ENCODE measurements around the gene SPRYD7. TPM values are rescaled to one million over a fixed set of nuclear protein-coding genes. Genes with fewer than 3 reads are reported as not detected.
A peak's percentile ranks its signal among the peaks of the same experiment; 100 is the strongest.
"Not testable (repeated sequence)": the region's sequence is repeated elsewhere in the genome, so short reads cannot be mapped to it uniquely, and the experiment has no call there.

SPRYD7 gene
- total RNA-seq, 2 donors from 2014 or later = 5.2 to 8.0 TPM

DNA sequence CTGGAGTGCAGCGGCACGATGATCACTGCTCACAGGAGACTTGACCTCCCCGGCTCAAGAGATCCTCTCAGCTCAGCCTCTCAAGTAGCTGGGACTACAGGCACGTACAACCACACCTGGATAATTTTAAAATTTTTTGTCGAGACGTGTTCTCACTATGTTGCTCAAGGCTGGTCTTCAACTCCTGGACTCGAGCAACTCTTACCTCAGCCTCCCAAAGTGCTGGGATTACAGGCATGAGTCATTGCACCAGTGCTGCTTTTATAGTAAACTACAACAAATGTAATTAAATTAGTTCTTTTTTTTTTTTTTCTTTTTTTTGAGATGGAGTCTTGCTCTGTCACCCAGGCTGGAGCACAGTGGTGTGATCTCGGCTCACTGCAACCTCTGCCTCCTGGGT, 18.0 kb downstream of the SPRYD7 start:
- not testable (repeated sequence) for H3K4me3 Mint-ChIP-seq; ATAC-seq; H3K27me3 Mint-ChIP-seq; H3K27ac Mint-ChIP-seq; DNase-seq (ENCODE audit: low spot score); H3K9me3 Mint-ChIP-seq; H3K4me1 Mint-ChIP-seq (ENCODE audit: low read depth in 2 of 2)
- peaks cover 12% of the 10 kb centered on the region for H3K36me3 Mint-ChIP-seq

DNA sequence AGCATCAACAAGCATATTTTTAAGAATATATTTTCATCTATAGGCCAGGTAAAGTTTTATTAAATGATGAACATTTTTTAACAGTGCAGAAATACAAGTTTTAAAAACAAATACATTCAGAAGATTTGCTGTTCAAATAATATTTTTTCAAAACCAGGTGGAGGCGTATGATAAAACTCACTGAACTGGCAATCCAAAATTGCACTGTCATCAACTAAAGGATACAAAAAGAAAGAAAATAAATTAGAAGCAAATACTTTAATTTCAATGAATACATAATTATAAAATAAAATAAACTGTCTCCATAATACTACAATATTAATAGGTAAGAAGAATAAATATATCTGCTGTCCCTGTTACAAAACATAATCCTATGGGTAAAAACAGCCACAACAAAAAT, 21.2 kb downstream of the SPRYD7 start:
- no peak for ATAC-seq
- DNase-seq (ENCODE audit: low spot score) = no peak
- Mint-ChIP-seq H3K9me3 (no peaks in the 10 kb centered on the region), H3K27me3 (no peaks in the 10 kb centered on the region), H3K27ac (no peak overlapping the region), H3K4me3 (no peak overlapping the region), H3K36me3 (peaks cover 5% of the 10 kb centered on the region), H3K4me1 (ENCODE audit: low read depth in 2 of 2) (no peaks in the 10 kb centered on the region)

DNA sequence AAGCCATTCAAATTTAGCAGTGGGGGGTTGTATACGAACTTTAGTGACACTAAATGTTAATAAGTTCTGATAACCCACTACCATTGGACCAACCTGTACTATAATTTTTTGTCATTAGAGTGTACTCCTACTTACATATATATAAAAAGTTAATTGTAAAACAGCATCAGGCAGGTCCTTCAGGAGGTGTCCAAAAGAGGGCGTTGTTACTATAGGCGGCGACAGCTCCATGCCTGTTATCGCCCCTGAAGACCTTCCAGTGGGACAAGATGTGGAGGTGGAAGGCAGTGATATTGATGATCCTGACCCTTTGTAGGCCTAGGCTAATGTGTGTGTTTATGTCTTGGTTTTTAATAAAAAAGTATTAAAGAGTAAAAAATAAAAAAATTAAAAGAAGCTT, 27.5 kb downstream of the SPRYD7 start:
- Mint-ChIP-seq H3K4me3 (no peak overlapping the region), H3K9me3 (no peaks in the 10 kb centered on the region), H3K4me1 (ENCODE audit: low read depth in 2 of 2) (no peaks in the 10 kb centered on the region), H3K27me3 (no peaks in the 10 kb centered on the region), H3K27ac (no peak overlapping the region), H3K36me3 (no peaks in the 10 kb centered on the region)
- no peak for DNase-seq (ENCODE audit: low spot score)
- no peak for ATAC-seq

DNA sequence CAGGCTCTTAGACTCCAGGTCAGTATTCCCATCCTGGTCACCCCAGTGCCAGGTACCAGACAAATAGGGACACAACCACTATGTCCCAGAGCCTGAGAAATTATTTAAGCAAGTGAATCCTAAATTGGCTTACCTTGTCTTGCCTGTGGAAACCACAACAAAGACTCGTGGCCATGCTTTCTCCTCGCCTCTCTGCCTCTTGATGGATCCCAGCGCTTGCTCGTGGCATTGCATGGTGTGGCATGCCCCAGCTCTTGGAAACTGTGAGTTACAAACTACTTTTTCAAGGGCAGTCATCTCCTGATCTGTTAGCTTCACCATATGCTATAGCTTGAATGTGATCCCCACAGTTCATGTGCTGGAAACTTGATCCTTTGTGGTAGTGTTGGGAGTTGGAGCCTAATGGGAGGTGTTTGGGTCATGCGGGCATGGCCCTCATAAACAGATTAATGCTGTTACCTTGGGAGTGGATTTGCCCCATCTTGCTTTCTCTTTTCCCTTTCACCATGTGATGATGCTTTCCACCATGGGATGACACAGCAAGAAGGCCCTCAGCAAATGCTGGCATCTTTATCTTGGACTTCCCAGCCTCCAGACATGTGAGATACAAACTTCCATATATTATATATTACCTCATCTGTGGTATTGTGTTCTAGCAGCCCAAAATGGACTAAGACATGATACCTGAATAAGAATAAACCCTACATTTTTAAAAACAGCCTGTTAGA, 31.2 kb downstream of the SPRYD7 start:
- no peaks in the 10 kb centered on the region for H3K36me3 Mint-ChIP-seq
- no peak overlapping the region for H3K4me3 Mint-ChIP-seq
- ATAC-seq (no peak), DNase-seq (ENCODE audit: low spot score) (no peak)
- H3K4me1 Mint-ChIP-seq (ENCODE audit: low read depth in 2 of 2) = no peaks in the 10 kb centered on the region
- H3K27ac Mint-ChIP-seq = no peak overlapping the region
- H3K27me3 Mint-ChIP-seq = peaks cover 0 to 6% of the 10 kb centered on the region in 2 donors
- H3K9me3 Mint-ChIP-seq = no peaks in the 10 kb centered on the region

DNA sequence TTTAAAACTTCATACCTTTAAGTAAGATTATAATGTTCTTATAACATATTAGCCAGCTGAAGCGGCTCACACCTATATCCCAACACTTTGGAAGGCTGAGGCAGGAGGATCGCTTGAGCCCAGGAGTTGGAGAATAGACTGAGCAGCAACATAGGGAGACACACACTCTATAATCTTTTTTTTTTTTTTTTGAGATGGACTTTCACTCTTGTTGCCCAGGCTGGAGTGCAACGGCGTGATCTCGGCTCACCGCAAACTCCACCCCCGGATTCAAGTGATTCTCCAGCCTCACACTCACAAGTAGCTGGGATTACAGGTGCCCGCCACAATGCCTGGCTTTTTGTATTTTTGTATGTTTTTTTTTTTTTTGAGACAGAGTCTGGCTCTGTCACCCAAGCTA, 37.3 kb downstream of the SPRYD7 start:
- Mint-ChIP-seq H3K27me3 (peaks cover 0 to 11% of the 10 kb centered on the region in 2 donors), H3K27ac (no peak overlapping the region), H3K36me3 (no peaks in the 10 kb centered on the region), H3K4me3 (no peak overlapping the region), H3K4me1 (ENCODE audit: low read depth in 2 of 2) (no peaks in the 10 kb centered on the region), H3K9me3 (no peaks in the 10 kb centered on the region)
- no peak for DNase-seq (ENCODE audit: low spot score)
- ATAC-seq = no peak

DNA sequence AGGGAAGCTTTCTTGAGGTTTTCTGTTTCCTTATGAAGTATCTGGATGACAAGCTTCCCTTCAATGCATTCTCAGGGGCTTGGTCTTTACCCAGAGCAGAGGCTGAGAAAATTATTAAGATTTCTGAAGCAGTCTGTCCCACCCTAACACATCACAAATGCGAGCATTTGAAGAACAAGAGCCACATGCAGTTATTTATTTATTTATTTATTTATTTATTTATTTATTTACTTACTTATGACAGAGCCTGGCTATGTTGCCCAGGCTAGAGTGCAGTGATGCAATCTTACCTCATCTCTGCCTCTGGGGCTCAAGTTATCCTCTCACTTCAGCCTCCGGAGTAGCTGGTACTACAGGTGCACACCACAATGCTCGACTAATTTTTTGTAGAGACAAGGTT, 38.4 kb downstream of the SPRYD7 start:
- H3K27ac Mint-ChIP-seq = no peak overlapping the region
- H3K9me3 Mint-ChIP-seq = no peaks in the 10 kb centered on the region
- no peaks in the 10 kb centered on the region for H3K36me3 Mint-ChIP-seq
- H3K4me1 Mint-ChIP-seq (ENCODE audit: low read depth in 2 of 2) = no peaks in the 10 kb centered on the region
- H3K4me3 Mint-ChIP-seq = no peak overlapping the region
- H3K27me3 Mint-ChIP-seq = peaks cover 0 to 11% of the 10 kb centered on the region in 2 donors
- no peak for ATAC-seq
- no peak for DNase-seq (ENCODE audit: low spot score)

DNA sequence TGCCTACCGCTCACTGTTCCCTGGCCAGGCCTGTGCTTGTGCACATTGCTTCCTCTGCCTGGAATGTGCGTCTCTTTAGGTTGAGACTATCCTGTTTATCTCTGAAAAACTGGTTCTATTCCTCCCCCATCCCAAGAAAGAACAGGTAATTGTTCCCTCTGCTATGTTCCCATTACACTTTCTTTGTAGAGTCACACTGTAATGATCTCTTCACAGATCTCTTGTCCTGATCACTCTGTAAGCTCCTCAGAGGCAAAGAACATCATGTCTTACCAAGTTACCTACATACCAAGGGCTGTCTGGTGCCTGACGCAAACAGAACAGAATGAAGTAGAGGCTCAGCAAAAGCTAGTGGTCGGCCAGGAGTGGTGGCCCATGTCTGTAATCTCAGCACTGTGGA, 40.3 kb downstream of the SPRYD7 start:
- Mint-ChIP-seq H3K27ac (no peak overlapping the region), H3K36me3 (no peaks in the 10 kb centered on the region), H3K27me3 (peaks cover 5 to 7% of the 10 kb centered on the region in 2 donors), H3K4me1 (ENCODE audit: low read depth in 2 of 2) (no peaks in the 10 kb centered on the region), H3K9me3 (no peaks in the 10 kb centered on the region), H3K4me3 (no peak overlapping the region)
- DNase-seq (ENCODE audit: low spot score) (no peak), ATAC-seq (no peak)

DNA sequence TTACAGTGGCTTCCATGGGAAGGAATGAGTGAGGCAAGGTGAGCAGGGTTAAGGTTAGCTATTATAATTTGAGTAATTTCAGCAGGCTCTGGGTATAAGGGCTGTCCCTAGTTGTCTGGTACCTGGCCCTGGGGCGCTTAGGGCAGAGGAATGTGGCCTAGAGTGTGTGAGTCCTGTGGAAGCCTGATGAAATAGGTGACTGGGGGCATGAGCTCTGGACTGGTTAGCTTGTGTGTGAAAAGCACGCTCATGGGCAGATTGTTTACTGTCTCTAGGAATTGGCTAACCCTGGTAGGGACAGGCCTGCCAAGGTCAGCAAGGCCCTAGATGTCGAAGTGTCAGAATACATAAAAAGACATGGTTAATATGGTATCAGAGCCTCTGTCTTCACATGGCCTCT, 42.5 kb downstream of the SPRYD7 start:
- Mint-ChIP-seq H3K36me3 (no peaks in the 10 kb centered on the region), H3K9me3 (no peaks in the 10 kb centered on the region), H3K4me1 (ENCODE audit: low read depth in 2 of 2) (no peaks in the 10 kb centered on the region), H3K27ac (no peak overlapping the region), H3K27me3 (peaks cover 7 to 9% of the 10 kb centered on the region in 2 donors), H3K4me3 (no peak overlapping the region)
- no peak for DNase-seq (ENCODE audit: low spot score)
- no peak for ATAC-seq

DNA sequence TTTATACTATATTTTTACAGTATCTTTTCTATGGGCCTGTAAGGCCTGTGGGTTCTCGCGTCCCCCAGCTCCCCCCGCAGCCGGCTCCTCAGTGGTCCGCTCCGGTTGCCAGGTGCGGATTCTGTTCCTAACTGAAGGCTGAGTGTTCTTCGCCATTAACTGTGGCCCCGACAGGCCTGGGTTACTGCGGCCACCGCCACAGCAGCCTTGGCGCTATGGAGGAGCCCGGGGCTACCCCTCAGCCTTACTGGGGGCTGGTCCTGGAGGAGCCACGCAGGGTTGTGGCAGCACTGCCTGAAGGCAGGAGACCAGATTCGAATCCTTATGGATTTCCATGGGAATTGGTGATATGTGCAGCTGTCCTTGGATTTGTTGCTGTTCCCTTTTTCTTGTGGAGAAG, 45.8 kb downstream of the SPRYD7 start:
- ATAC-seq = no peak
- H3K4me3 Mint-ChIP-seq = no peak overlapping the region
- H3K27me3 Mint-ChIP-seq = peaks cover 2 to 11% of the 10 kb centered on the region in 2 donors

DNA sequence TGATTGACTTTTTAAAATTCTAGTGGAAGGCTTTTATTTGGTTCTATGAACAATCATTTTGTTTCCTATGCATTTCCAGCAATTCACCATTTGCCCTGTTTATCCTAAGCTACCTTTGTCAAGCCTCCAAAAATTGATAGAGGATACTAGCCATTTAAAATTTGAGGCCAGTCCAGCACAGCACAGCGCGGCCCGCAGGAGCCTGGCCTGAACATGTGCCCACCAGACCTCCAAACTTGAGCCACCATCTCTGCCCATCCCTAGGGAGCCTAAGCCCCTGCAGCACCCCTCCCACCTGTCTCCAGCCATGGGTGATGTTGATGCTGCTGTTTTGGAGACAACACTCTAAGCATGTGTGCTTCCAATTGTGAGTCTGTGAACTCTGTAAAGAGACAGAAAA, 57.5 kb downstream of the SPRYD7 start:
- ATAC-seq = no peak
- H3K27me3 Mint-ChIP-seq = peaks cover 27 to 41% of the 10 kb centered on the region in 2 donors

More for the DNA sequence above, 45.8 kb downstream of the SPRYD7 start:
- Mint-ChIP-seq H3K9me3 (no peaks in the 10 kb centered on the region), H3K36me3 (no peaks in the 10 kb centered on the region), H3K4me1 (ENCODE audit: low read depth in 2 of 2) (no peaks in the 10 kb centered on the region), H3K27ac (no peak overlapping the region)
- no peak for DNase-seq (ENCODE audit: low spot score)

DNA sequence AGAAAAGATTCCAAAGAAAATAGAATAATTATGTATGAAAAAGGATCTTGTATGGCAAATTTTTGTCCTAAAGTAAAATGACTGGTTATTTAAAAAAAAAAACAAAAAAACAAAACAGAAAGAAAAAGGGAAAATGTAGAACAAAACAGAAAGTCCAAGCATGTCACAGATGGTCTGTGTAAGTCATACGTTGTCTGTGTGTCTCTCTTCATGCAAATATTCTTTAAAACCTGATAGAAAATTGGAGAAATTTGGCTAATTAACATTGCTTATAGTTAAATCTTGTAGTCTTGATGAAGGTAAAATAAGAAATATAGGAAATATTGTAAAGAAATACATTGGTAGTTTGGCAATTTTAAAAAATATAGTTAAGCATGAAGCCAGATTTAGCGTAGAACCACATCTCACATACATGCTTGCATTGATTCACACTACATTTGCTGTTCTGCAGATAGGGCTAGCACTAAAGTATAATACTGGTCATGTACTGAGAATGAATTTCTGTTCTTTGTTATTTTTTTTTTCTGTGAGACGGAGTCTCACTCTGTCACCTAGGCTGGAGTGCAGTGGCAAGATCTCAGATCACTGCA, 58.4 kb downstream of the SPRYD7 start:
- DNase-seq (ENCODE audit: low spot score) (no peak), ATAC-seq (no peak)
- no peaks in the 10 kb centered on the region for H3K9me3 Mint-ChIP-seq
- peaks cover 21 to 38% of the 10 kb centered on the region in 2 donors for H3K27me3 Mint-ChIP-seq
- no peak overlapping the region for H3K4me3 Mint-ChIP-seq
- H3K27ac Mint-ChIP-seq = no peak overlapping the region
- no peaks in the 10 kb centered on the region for H3K4me1 Mint-ChIP-seq (ENCODE audit: low read depth in 2 of 2)
- peaks cover 22% of the 10 kb centered on the region for H3K36me3 Mint-ChIP-seq

More for the DNA sequence above, 57.5 kb downstream of the SPRYD7 start:
- H3K27ac Mint-ChIP-seq = no peak overlapping the region
- H3K4me3 Mint-ChIP-seq = no peak overlapping the region
- DNase-seq (ENCODE audit: low spot score) = no peak
- no peaks in the 10 kb centered on the region for H3K4me1 Mint-ChIP-seq (ENCODE audit: low read depth in 2 of 2)
- no peaks in the 10 kb centered on the region for H3K9me3 Mint-ChIP-seq
- H3K36me3 Mint-ChIP-seq = peaks cover 23% of the 10 kb centered on the region

DNA sequence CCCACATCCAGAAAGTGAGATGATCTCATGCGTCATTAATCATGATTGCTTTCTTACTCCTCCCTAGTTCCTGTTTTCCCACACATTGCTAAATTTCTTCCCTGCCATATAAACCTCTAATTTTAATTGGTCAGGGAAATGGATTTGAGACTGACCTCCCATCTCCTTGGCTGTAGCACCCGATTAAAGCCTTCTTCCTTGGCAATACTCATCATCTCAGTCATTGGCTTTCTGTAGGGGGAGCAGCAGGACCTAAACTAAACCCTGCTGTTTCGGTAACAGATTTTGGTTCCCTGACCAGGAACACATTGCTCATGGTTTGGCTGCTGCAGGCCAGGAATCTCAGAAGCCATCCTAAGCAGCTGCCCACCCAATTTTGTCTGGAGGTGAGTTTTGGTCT, 61.7 kb downstream of the SPRYD7 start:
- Mint-ChIP-seq H3K36me3 (peaks cover 18% of the 10 kb centered on the region), H3K9me3 (no peaks in the 10 kb centered on the region), H3K27ac (no peak overlapping the region), H3K4me1 (ENCODE audit: low read depth in 2 of 2) (no peaks in the 10 kb centered on the region), H3K4me3 (no peak overlapping the region), H3K27me3 (peaks cover 6 to 10% of the 10 kb centered on the region in 2 donors)
- DNase-seq (ENCODE audit: low spot score) = no peak
- ATAC-seq = no peak

DNA sequence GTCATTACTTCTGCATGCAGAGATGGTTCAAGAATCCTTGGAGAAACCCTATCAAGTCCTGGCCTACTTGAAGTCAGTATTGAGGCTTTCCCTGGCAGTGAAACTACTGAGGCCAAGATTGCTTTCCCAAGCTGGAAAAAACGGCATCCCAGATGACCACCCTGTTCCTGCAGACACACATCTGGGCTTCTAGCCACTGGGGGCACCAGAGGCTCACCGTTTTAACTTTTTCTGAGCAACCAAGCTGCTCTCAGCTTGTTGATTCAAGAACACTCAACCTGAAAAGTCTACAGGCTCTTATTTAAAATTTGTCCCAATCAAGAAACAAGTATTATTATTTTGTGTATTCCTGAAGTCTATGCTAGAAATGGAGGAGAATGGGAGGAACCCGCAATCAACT, 66.6 kb downstream of the SPRYD7 start:
- DNase-seq (ENCODE audit: low spot score) = no peak
- Mint-ChIP-seq H3K36me3 (peaks cover 3% of the 10 kb centered on the region), H3K4me3 (no peak overlapping the region), H3K27me3 (peaks cover 4 to 9% of the 10 kb centered on the region in 2 donors), H3K9me3 (no peaks in the 10 kb centered on the region), H3K27ac (no peak overlapping the region), H3K4me1 (ENCODE audit: low read depth in 2 of 2) (no peaks in the 10 kb centered on the region)
- ATAC-seq = no peak

DNA sequence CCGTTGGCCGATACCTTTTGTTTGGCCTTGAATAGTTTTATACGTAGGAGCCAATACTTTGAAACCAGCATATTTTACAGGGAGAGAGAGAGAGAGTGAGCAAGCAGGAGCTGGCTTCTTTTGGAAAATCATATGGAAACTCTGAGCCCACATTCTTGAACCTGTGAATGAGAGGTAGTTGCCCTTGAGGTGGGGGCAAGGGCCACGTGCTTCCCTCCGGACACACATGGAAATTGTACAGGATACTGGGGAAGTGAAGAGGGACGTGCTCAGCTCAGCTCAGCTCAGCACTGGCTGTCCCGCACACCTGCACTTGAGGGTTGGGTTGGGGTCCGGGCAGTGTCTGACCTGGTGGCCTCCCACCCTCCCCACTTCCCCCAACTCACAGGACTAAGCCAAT, 68.3 kb downstream of the SPRYD7 start:
- no peak overlapping the region for H3K27ac Mint-ChIP-seq
- H3K9me3 Mint-ChIP-seq = no peaks in the 10 kb centered on the region
- DNase-seq (ENCODE audit: low spot score) (no peak), ATAC-seq (peak in 1 of 2 donors; percentile 48)
- no peak overlapping the region for H3K4me3 Mint-ChIP-seq
- peaks cover 6 to 19% of the 10 kb centered on the region in 2 donors for H3K27me3 Mint-ChIP-seq
- no peaks in the 10 kb centered on the region for H3K36me3 Mint-ChIP-seq
- no peaks in the 10 kb centered on the region for H3K4me1 Mint-ChIP-seq (ENCODE audit: low read depth in 2 of 2)

Measured in natural killer cell treated with Interleukin-12 subunit alpha and Interleukin-12 subunit beta and Interleukin-15 and Interleukin-18, amount 100 ng/mL, for 72 hours (primary cell).